ENCODE results near the gene FGFRL1.

DNA sequence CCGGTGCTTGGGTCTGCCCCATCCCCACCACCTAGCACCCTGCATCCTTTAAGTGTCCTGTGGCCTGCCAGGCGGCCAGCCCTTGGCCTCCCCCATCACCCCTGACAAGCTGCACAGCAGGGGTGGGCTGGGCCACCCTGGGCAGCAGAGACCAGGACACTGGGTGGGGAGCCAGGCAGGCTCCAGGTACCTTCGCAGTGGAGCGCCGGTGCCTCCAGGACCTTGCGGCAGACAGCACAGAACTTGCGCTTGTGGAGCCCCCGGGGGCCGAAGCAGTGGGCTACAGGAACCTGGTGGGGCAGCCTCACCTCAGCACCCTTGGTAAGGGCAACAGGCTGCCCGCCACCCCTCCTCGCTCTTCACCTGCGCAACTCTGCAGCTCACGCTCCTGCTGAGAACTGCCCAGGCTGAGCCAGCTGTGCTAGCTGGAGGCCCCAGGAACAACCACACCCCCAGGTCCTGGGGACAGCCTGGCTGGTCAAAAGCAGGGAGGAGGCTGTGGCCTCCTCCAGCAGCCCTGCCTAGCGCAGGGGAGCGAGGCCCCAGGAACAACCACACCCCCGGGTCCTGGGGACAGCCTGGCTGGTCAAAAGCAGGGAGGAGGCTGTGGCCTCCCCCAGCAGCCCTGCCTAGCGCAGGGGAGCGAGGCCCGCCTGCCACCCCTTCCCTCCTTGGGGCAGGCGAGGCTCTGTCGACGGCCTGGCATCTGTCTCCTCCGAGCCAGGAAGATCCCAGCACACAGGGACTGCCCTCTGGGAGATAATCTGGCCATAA, 42.6 kb upstream of the FGFRL1 start:
- no peak for TF ChIP-seq POLR2A (IDR thresholded peaks at IDR 0.05; ENCODE audit: low read length)
- TF ChIP-seq RNF2 (IDR thresholded peaks at IDR 0.05; ENCODE audit: borderline replicate concordance, low read depth) = no peak
